ENCODE results near the gene CCDC192. TPM values are rescaled to one million over a fixed set of nuclear protein-coding genes. Genes with fewer than 3 reads are reported as not detected.

Gene CCDC192
- total and polyA plus RNA-seq, 2 experiments from 2014 or later = 0.40 TPM; not detected in 1

GRCh38 chr5:127849891-127850290 is 146.7 kb downstream of the CCDC192 start:
- no peaks in the 10 kb centered on the region for H3K36me3 Mint-ChIP-seq (ENCODE audit: low read depth)
- ATAC-seq (no peak), DNase-seq (ENCODE audit: low spot score) (no peak)
- no peak overlapping the region for H3K27ac Mint-ChIP-seq
- no peak overlapping the region for H3K4me3 ChIP-seq
- no peaks in the 10 kb centered on the region for H3F3A ChIP-seq (replicated peaks; ENCODE audit: low read depth)
- no peaks in the 10 kb centered on the region for H3K36me3 ChIP-seq (ENCODE audit: insufficient read depth)
- no peak overlapping the region for H3K4me3 Mint-ChIP-seq
- no peaks in the 10 kb centered on the region for H4K20me1 ChIP-seq (replicated peaks; ENCODE audit: insufficient read depth)
- no peaks in the 10 kb centered on the region for H3K4me1 Mint-ChIP-seq
- no peaks in the 10 kb centered on the region for H3K27me3 ChIP-seq (ENCODE audit: insufficient read depth)
- no peaks in the 10 kb centered on the region for H3K79me2 ChIP-seq (replicated peaks; ENCODE audit: insufficient read depth)
- no peaks in the 10 kb centered on the region for H3K4me1 ChIP-seq (ENCODE audit: insufficient read depth)
- no peaks in the 10 kb centered on the region for H3K27me3 Mint-ChIP-seq (ENCODE audit: insufficient read depth, low read depth, poor library complexity)
- no peaks in the 10 kb centered on the region for H3K9me3 Mint-ChIP-seq
- no peak overlapping the region for H3K4me2 ChIP-seq
- H2AFZ ChIP-seq = no peak overlapping the region
- no peaks in the 10 kb centered on the region for H3K9me2 ChIP-seq (ENCODE audit: insufficient read depth)
- no peak overlapping the region for H3K27ac ChIP-seq (ENCODE audit: low read depth)
- TF ChIP-seq JUNB (IDR thresholded peaks at IDR 0.05; ENCODE audit: unreplicated experiment) (no peak), STAT1 (IDR thresholded peaks at IDR 0.05; ENCODE audit: unreplicated experiment) (no peak), ZNF114 (CRISPR knock-in tag; IDR thresholded peaks at IDR 0.05) (no peak), POLR2AphosphoS5 (IDR thresholded peaks at IDR 0.05; ENCODE audit: low read depth) (no peak), EZH2 (IDR thresholded peaks at IDR 0.05; ENCODE audit: low read depth, unreplicated experiment) (no peak), ZNF331 (CRISPR knock-in tag; IDR thresholded peaks at IDR 0.05; ENCODE audit: low read depth) (no peak)
- TF ChIP-seq, protein P1, sequence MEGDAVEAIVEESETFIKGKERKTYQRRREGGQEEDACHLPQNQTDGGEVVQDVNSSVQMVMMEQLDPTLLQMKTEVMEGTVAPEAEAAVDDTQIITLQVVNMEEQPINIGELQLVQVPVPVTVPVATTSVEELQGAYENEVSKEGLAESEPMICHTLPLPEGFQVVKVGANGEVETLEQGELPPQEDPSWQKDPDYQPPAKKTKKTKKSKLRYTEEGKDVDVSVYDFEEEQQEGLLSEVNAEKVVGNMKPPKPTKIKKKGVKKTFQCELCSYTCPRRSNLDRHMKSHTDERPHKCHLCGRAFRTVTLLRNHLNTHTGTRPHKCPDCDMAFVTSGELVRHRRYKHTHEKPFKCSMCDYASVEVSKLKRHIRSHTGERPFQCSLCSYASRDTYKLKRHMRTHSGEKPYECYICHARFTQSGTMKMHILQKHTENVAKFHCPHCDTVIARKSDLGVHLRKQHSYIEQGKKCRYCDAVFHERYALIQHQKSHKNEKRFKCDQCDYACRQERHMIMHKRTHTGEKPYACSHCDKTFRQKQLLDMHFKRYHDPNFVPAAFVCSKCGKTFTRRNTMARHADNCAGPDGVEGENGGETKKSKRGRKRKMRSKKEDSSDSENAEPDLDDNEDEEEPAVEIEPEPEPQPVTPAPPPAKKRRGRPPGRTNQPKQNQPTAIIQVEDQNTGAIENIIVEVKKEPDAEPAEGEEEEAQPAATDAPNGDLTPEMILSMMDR (conservative IDR thresholded peaks at IDR 0.05; ENCODE audit: low read depth in 2 of 2) = no peak

DNA sequence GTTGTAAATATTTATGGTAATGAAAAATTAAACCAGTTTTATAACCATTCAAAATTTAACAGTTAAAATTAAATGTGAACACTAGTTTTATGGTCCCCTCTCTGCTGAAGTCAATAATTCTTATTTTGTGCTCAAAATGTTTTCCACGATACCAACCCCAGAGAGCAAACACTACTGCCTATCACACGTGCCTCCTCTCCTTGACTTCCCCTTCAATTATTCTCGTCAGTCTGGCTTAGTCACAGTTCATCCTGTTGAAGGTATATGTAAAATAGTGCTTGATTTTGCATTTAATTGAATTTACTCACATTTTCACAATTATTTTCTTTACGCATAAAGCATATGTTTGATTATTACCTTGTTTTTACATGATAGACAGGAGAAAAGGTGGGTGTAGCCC is 148.8 kb downstream of the CCDC192 start:
- DNase-seq (ENCODE audit: low spot score) (no peak), ATAC-seq (no peak)
- no peak overlapping the region for H3K4me3 ChIP-seq
- H3K4me1 Mint-ChIP-seq = no peaks in the 10 kb centered on the region
- no peaks in the 10 kb centered on the region for H3K27me3 Mint-ChIP-seq (ENCODE audit: insufficient read depth, low read depth, poor library complexity)
- H3K79me2 ChIP-seq (replicated peaks; ENCODE audit: insufficient read depth) = no peaks in the 10 kb centered on the region
- no peak overlapping the region for H3K4me2 ChIP-seq
- no peak overlapping the region for H3K27ac Mint-ChIP-seq
- H3K27me3 ChIP-seq (ENCODE audit: insufficient read depth) = no peaks in the 10 kb centered on the region
- no peak overlapping the region for H3K4me3 Mint-ChIP-seq
- no peak overlapping the region for H2AFZ ChIP-seq
- H3K9me3 Mint-ChIP-seq = no peaks in the 10 kb centered on the region
- no peaks in the 10 kb centered on the region for H3K9me2 ChIP-seq (ENCODE audit: insufficient read depth)
- no peaks in the 10 kb centered on the region for H3K36me3 ChIP-seq (ENCODE audit: insufficient read depth)
- H4K20me1 ChIP-seq (replicated peaks; ENCODE audit: insufficient read depth) = no peaks in the 10 kb centered on the region
- H3K27ac ChIP-seq (ENCODE audit: low read depth) = no peak overlapping the region
- H3F3A ChIP-seq (replicated peaks; ENCODE audit: low read depth) = no peaks in the 10 kb centered on the region
- H3K4me1 ChIP-seq (ENCODE audit: insufficient read depth) = no peaks in the 10 kb centered on the region
- H3K36me3 Mint-ChIP-seq (ENCODE audit: low read depth) = no peaks in the 10 kb centered on the region
- TF ChIP-seq, protein P2, sequence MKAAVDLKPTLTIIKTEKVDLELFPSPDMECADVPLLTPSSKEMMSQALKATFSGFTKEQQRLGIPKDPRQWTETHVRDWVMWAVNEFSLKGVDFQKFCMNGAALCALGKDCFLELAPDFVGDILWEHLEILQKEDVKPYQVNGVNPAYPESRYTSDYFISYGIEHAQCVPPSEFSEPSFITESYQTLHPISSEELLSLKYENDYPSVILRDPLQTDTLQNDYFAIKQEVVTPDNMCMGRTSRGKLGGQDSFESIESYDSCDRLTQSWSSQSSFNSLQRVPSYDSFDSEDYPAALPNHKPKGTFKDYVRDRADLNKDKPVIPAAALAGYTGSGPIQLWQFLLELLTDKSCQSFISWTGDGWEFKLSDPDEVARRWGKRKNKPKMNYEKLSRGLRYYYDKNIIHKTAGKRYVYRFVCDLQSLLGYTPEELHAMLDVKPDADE (IDR thresholded peaks at IDR 0.05) = no peak
- no peak for TF ChIP-seq CREB1 (CRISPR knock-in tag; IDR thresholded peaks at IDR 0.05; ENCODE audit: low read depth)
- TF ChIP-seq NANOG (IDR thresholded peaks at IDR 0.05; ENCODE audit: borderline replicate concordance) = no peak
- TF ChIP-seq POLR2AphosphoS5 (IDR thresholded peaks at IDR 0.05; ENCODE audit: low read depth) = no peak
- TF ChIP-seq EZH2 (IDR thresholded peaks at IDR 0.05; ENCODE audit: low read depth, unreplicated experiment) = no peak
- TF ChIP-seq STAT1 (IDR thresholded peaks at IDR 0.05; ENCODE audit: unreplicated experiment) = no peak
- TF ChIP-seq EZH2phosphoT487 (IDR thresholded peaks at IDR 0.05; ENCODE audit: unreplicated experiment) = no peak
- no peak for TF ChIP-seq ZNF462 (CRISPR knock-in tag; IDR thresholded peaks at IDR 0.05)
